ENCODE data around the gene BATF. TPM values are rescaled to one million over a fixed set of nuclear protein-coding genes. Genes with fewer than 3 reads are reported as not detected.

Gene BATF
- total RNA-seq, 2 experiments from 2014 or later, result 0.98 to 1.5 TPM

GRCh38 chr14:75562489-75562888 is 40.2 kb downstream of the BATF start:
- Histone ChIP-seq H3K9me3 (ENCODE audit: low read length) (no peaks in the 10 kb centered on the region), H3K4me1 (ENCODE audit: insufficient read depth, low read length, poor library complexity, severe bottlenecking) (no peaks in the 10 kb centered on the region), H3K4me3 (ENCODE audit: low read depth, low read length, poor library complexity, severe bottlenecking) (no peak overlapping the region), H3K79me2 (ENCODE audit: insufficient read depth, low read depth, low read length) (no peaks in the 10 kb centered on the region), H4K20me1 (ENCODE audit: insufficient read depth, low read length) (no peaks in the 10 kb centered on the region), H3K4me2 (ENCODE audit: low read length) (no peak overlapping the region), H3K9me2 (ENCODE audit: insufficient read depth, low read length) (no peaks in the 10 kb centered on the region), H3K36me3 (ENCODE audit: insufficient read depth, low read length) (no peaks in the 10 kb centered on the region), H2AFZ (ENCODE audit: low read length) (no peak overlapping the region), H3K27ac (ENCODE audit: low read depth, low read length, poor library complexity, severe bottlenecking) (no peak overlapping the region)
- no peak for DNase-seq (ENCODE audit: low spot score)
- ChIA-PET POLR2A (interaction anchor here (0.5 kb wide), 1 partner anchor 387 kb away, joined by 3 read pairs; no protein-coding TSS in a partner anchor), CTCF (ENCODE audit: unreplicated experiment) (no interaction called here)
- TF ChIP-seq EZH2phosphoT487 (IDR thresholded peaks at IDR 0.05; ENCODE audit: borderline replicate concordance, low read depth, low read length), result no peak
- TF ChIP-seq, protein P1, sequence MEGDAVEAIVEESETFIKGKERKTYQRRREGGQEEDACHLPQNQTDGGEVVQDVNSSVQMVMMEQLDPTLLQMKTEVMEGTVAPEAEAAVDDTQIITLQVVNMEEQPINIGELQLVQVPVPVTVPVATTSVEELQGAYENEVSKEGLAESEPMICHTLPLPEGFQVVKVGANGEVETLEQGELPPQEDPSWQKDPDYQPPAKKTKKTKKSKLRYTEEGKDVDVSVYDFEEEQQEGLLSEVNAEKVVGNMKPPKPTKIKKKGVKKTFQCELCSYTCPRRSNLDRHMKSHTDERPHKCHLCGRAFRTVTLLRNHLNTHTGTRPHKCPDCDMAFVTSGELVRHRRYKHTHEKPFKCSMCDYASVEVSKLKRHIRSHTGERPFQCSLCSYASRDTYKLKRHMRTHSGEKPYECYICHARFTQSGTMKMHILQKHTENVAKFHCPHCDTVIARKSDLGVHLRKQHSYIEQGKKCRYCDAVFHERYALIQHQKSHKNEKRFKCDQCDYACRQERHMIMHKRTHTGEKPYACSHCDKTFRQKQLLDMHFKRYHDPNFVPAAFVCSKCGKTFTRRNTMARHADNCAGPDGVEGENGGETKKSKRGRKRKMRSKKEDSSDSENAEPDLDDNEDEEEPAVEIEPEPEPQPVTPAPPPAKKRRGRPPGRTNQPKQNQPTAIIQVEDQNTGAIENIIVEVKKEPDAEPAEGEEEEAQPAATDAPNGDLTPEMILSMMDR (conservative IDR thresholded peaks at IDR 0.05; ENCODE audit: low read length), result no peak
- intact Hi-C loops (cut with micrococcal nuclease; ENCODE audit: unreplicated experiment), result no loop called here
- no TSS peak for BruUV-seq (replicated peaks)

- ChIA-PET POLR2A (interaction anchor here (0.7 kb wide), 1 partner anchor 10 kb away, joined by 5 read pairs; no protein-coding TSS in a partner anchor), CTCF (ENCODE audit: unreplicated experiment) (no interaction called here)
- H3K4me3 ChIP-seq (ENCODE audit: low read depth, low read length, poor library complexity, severe bottlenecking), result no peak overlapping the region
- no peaks in the 10 kb centered on the region for H3K4me1 ChIP-seq (ENCODE audit: insufficient read depth, low read length, poor library complexity, severe bottlenecking)
- no peak overlapping the region for H2AFZ ChIP-seq (ENCODE audit: low read length)
- TF ChIP-seq, protein P1 (conservative IDR thresholded peaks at IDR 0.05; ENCODE audit: low read length), result no peak
- no peaks in the 10 kb centered on the region for H3K9me2 ChIP-seq (ENCODE audit: insufficient read depth, low read length)
- no peak for DNase-seq (ENCODE audit: low spot score)
- H3K27ac ChIP-seq (ENCODE audit: low read depth, low read length, poor library complexity, severe bottlenecking), result no peak overlapping the region
- H3K4me2 ChIP-seq (ENCODE audit: low read length), result no peak overlapping the region
- intact Hi-C loops (cut with micrococcal nuclease; ENCODE audit: unreplicated experiment), result no loop called here
- no peaks in the 10 kb centered on the region for H3K9me3 ChIP-seq (ENCODE audit: low read length)
- no peaks in the 10 kb centered on the region for H3K79me2 ChIP-seq (ENCODE audit: insufficient read depth, low read depth, low read length)
- H3K36me3 ChIP-seq (ENCODE audit: insufficient read depth, low read length), result no peaks in the 10 kb centered on the region
- BruUV-seq (replicated peaks), result no TSS peak
- no peaks in the 10 kb centered on the region for H4K20me1 ChIP-seq (ENCODE audit: insufficient read depth, low read length)
Measured at GRCh38 chr14:75563931-75564330, 41.7 kb downstream of the BATF start.

DNA sequence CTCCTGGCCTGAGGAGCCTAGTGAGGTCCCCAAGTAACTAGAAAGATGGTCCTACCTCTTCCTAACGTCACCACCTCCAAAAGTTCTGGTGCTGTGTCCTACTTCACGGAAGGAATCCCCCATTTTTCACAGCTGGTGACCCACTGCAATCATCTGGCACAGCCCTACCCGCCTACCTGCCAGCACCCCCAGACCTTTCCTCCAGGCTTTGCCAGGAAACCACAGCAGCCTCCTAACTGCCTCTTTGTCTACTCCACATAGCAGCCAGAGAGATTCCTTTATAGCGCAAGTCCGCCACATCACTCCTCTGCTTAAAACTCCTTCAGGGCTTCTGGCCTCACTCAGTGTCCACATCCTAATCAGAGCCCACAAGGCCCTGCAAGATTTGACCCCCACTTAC is 42.8 kb downstream of the BATF start:
- TF ChIP-seq EZH2phosphoT487 (IDR thresholded peaks at IDR 0.05; ENCODE audit: borderline replicate concordance, low read depth, low read length), result no peak
- TF ChIP-seq, protein P1 (conservative IDR thresholded peaks at IDR 0.05; ENCODE audit: low read length), result no peak
- Histone ChIP-seq H3K9me2 (ENCODE audit: insufficient read depth, low read length) (no peaks in the 10 kb centered on the region), H3K4me2 (ENCODE audit: low read length) (no peak overlapping the region), H3K4me1 (ENCODE audit: insufficient read depth, low read length, poor library complexity, severe bottlenecking) (no peaks in the 10 kb centered on the region), H4K20me1 (ENCODE audit: insufficient read depth, low read length) (no peaks in the 10 kb centered on the region), H3K4me3 (ENCODE audit: low read depth, low read length, poor library complexity, severe bottlenecking) (no peak overlapping the region), H3K79me2 (ENCODE audit: insufficient read depth, low read depth, low read length) (no peaks in the 10 kb centered on the region), H3K36me3 (ENCODE audit: insufficient read depth, low read length) (no peaks in the 10 kb centered on the region), H3K9me3 (ENCODE audit: low read length) (no peaks in the 10 kb centered on the region), H2AFZ (ENCODE audit: low read length) (no peak overlapping the region), H3K27ac (ENCODE audit: low read depth, low read length, poor library complexity, severe bottlenecking) (no peak overlapping the region)
- BruUV-seq (replicated peaks), result no TSS peak
- CTCF ChIA-PET (ENCODE audit: unreplicated experiment), result no interaction called here
- POLR2A ChIA-PET, result no interaction called here
- intact Hi-C loops (cut with micrococcal nuclease; ENCODE audit: unreplicated experiment), result no loop called here
- no peak for DNase-seq (ENCODE audit: low spot score)
